Measurements from ENCODE around the gene FRAS1.
"Not testable (repeated sequence)": the region's sequence is repeated elsewhere in the genome, so short reads cannot be mapped to it uniquely, and the experiment has no call there.

FRAS1 gene, protein sequence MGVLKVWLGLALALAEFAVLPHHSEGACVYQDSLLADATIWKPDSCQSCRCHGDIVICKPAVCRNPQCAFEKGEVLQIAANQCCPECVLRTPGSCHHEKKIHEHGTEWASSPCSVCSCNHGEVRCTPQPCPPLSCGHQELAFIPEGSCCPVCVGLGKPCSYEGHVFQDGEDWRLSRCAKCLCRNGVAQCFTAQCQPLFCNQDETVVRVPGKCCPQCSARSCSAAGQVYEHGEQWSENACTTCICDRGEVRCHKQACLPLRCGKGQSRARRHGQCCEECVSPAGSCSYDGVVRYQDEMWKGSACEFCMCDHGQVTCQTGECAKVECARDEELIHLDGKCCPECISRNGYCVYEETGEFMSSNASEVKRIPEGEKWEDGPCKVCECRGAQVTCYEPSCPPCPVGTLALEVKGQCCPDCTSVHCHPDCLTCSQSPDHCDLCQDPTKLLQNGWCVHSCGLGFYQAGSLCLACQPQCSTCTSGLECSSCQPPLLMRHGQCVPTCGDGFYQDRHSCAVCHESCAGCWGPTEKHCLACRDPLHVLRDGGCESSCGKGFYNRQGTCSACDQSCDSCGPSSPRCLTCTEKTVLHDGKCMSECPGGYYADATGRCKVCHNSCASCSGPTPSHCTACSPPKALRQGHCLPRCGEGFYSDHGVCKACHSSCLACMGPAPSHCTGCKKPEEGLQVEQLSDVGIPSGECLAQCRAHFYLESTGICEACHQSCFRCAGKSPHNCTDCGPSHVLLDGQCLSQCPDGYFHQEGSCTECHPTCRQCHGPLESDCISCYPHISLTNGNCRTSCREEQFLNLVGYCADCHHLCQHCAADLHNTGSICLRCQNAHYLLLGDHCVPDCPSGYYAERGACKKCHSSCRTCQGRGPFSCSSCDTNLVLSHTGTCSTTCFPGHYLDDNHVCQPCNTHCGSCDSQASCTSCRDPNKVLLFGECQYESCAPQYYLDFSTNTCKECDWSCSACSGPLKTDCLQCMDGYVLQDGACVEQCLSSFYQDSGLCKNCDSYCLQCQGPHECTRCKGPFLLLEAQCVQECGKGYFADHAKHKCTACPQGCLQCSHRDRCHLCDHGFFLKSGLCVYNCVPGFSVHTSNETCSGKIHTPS (N-terminal part only)

DNA sequence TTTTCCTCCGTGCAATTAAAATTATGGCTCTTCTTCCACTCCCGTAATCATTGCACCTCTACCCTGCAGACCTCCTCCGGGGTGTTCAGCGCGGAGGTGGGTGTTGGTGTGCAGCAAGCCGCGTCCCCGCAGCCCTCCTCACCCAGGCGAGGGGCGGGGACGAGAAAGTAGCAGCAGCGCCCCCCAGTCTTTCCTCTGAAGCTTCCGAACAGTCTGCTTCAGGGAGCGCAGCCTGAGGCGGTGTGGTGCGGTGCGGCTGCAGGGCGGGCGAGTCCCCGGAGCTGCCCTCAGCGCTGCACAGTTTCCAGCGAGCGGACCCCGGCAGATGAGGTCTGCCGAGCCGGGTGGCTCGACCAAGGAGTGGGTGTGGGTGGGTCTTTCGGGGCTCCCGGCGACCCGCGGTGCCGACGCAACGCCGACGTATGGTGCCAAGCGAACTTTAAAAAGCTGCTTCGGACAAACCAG, at the start of gene FRAS1:
Gene FRAS1 (plus strand): TSS at position 189 of the 465 bp plus-strand sequence. CDS start 687 bp downstream, outside the sequence.
- no peak for DNase-seq (ENCODE audit: low read depth)

DNA sequence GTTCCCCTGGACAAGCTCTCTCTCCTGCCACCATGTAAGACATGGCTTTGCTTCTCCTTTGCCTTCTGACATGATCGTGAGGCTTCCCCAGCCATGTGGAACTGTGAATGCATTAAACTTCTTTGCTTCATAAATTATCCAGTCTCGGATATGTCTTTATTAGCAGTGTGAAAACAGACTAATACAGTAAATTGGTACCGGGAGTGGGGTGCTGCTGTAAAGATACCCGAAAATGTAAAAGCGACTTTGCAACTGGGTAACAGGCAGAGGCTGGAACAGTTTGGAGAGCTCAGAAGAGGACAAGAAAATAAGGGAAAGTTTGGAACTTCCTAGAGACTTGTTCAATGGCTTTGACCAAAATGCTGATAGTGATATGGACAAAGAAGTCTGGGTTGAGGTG, 46.1 kb upstream of the FRAS1 start:
- not testable (repeated sequence) for DNase-seq (ENCODE audit: low read depth)

- DNase-seq (ENCODE audit: low read depth): no peak
Observed at GRCh38 chr4:78014889-78015886, 41.9 kb upstream of the FRAS1 start.

DNA sequence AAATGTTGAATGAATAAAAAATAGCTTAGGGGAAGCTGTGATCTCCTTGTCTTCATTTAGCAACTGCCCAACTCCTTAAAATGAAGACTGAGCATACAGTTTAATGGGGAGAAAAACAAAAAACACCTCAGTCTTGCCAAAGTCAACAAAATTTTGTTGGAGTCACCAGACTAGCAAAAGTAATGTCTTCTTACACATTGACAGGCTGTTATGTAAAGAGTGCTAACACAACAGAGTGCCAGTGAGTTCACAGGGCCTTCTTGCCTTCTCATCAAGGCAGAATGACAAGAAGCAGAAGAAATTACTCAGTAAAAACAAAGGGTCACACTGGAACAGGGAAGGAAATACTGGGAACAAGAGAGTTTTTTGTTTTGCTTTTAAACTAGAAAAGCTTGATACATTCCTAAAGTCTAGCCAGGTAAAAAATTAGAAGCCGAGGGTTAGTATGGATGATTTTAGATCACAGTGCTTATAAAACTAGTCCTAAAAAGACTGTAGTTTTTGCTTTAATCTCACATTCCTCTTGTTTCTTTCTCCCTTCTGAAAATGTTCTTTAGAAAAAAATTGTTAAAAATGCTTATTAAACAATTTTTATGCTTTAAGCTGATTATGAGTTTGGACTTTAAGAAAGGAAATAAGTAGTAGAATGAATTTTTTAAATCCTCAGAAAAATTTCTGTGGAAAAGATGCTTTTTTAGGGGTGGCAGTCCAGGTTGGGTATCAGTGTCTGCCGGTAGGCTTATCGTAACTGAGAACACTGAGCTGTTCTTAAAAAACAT, 38.7 kb upstream of the FRAS1 start:
- no peak for DNase-seq (ENCODE audit: low read depth)

DNA sequence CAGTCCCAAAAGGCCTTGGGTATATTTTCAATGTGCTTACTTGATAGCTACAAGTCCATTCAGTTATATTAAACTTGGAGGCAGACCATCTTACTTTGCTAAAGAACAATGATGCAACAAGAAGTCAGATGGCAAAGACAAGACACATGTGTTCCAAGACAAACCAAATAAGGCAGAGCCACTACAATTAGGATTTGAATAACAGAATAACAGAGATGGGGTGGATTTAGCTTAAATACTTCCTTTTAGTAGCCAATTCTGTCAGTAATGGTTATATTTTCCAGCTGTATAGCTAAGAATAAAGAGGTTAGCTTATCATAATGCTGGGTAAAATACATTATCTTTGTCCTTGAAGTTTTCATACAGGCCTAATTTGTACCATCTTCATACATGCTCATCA, 37.7 kb upstream of the FRAS1 start:
- DNase-seq (ENCODE audit: low read depth): no peak

DNA sequence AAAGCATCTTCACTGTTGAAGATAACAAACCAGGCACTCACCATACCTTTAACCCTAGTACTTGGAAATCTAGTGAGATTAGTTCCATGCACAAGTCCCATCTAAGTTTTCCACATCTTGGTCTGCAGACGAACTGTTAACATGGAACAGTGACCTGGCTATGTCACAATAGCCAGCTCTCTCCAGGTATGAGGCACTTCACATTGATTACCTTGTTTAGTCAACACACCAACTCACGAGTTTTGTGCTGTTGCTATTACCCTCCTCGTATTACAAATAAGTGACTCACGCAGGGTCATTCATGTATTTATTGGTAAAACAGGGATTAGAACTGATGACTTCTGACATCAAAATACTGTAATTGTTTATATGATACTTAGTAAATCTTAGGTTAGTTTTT, 36.4 kb upstream of the FRAS1 start:
- no peak for DNase-seq (ENCODE audit: low read depth)

DNA sequence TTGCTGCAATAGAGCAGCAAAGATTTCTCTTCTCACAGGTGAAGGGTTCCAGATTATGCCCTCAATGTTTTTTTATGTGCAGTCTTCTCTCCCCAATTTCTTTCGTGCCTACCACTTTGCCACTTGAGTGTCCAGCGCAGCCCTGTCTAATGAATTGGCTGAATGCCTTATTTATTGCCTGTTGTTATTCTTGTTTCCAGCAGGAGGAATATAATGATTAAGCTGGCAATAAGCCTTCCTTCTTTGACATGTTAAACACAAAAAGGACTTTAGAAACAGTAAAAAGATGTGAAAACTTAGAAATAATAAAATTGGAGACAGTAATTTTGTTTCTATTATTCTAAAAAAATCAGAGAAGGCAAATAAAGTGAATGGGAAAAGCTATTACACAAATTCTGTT, 34.6 kb upstream of the FRAS1 start:
- no peak for DNase-seq (ENCODE audit: low read depth)

DNA sequence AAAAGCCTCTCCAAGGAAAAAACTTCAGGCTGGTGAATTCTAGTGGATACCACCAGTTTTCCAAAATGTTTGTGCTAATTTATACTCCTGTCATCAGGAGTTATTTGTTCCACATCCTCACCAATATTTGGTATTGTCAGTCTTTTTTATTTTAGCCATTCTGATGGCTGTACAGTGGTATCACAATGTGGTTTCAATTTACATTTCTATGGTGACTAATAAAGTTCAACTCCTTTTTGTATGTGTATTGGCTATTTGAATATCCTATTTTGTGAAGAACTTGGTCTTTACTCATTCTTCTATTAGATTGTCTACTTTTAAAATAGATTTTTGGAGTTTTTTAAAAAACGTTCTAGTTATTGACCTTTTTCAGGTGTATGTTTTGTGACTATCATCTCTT, 33.0 kb upstream of the FRAS1 start:
- no peak for DNase-seq (ENCODE audit: low read depth)

DNA sequence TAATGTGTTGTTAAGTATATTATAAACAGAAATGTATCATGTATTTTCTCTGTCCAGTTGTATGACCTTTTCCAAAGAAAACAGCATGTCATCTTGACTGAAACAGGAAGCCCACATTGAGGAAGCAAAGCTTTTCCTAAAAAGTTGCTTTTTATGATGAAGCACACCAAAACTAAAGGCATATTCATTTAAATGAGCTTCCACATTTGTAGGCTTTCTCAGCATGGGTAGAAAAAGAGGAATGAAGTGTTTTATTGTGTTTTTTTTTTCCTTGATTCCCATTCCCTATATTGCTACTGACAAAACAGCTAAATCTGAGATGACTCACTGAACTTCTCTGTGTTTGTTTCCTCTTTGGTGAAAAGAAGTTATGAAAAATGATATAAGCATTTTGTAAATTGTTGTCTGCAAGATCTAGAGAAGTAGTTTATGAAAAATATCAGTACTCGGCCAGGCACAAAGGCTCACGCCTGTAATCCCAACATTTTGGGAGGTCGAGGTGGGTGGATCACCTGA, 32.5 kb upstream of the FRAS1 start:
- no peak for DNase-seq (ENCODE audit: low read depth)

GRCh38 chr4:78031417-78031950, 25.6 kb upstream of the FRAS1 start:
- DNase-seq (ENCODE audit: low read depth): no peak

DNA sequence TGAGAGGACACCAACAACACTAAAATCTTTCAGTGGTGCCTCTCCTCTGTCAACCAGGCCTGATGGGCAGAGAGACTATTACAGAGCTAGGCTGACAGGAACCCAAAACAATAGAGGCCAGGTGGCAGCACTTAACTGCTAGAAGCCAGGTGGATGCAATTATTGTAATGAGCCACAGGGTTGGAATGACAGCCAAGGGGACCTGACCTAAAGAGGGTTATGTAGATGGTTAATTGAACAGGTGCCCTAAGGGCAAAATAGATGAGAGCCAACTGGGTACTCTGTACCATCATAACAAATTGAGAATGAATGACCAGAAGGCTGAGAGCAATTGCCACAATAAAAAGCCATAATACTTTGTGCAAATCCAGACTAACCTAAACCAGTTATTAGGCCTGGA, 24.7 kb upstream of the FRAS1 start:
- DNase-seq (ENCODE audit: low read depth): no peak

- DNase-seq (ENCODE audit: low read depth): no peak
Observed at GRCh38 chr4:78032929-78033328, 24.2 kb upstream of the FRAS1 start.

DNA sequence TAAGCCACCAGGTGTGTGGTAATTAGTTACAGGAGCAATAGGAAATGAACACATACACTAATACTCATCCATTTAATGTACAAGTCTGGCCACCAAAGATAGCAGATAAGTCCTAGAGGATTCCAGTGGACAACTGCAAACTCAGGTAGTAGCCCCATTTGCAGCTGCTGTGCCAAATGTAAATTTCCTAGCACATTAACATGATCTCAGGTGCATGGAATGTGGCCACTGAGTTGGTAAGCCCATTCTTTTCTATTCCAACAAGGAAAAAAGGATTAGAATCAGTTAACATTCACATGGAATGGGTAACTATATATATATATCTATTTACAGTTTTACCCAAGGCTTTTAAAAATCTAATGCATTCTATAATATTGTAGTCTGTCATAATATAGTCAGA, 23.3 kb upstream of the FRAS1 start:
- no peak for DNase-seq (ENCODE audit: low read depth)

DNA sequence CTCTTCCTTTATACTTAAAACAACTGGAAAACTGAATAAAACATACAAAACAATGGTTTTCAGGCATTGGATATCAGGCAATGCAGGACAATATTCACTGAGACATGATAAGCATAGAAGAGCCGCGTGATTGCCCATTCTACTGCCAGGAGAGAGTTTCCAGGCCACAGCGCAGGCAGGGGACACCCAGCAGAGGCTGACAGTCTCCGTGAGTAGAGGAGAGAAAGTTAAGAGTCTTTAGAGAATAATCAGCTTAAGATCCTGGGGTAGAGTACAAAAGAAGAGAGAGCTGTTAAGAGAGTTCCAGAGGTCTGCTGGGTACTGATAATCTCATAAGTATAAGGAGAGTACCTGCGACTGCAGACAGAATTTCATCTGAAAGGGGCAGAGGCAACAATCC, 18.4 kb upstream of the FRAS1 start:
- no peak for DNase-seq (ENCODE audit: low read depth)

DNA sequence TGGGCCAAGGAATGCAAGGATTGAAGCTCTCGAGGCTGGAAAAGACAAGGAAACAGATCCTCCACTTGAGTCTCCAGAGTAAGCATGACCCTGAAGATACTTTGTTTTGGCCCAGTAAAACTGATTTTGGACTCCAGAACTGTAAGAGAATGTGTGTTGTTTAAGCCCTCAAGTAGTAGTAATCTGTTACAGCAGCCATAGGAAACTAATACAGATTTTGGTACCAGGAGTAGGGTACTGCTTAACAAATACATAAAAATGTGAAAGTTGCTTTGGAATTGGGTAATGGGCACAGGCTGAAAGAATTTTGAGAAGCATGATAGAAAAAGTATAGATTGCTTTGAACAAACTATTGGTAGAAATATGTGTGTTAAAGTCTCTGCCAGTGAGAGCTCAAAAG, 17.4 kb upstream of the FRAS1 start:
- DNase-seq (ENCODE audit: low read depth): no peak

GRCh38 chr4:78040431-78040830, 16.7 kb upstream of the FRAS1 start:
- DNase-seq (ENCODE audit: low read depth): no peak

DNA sequence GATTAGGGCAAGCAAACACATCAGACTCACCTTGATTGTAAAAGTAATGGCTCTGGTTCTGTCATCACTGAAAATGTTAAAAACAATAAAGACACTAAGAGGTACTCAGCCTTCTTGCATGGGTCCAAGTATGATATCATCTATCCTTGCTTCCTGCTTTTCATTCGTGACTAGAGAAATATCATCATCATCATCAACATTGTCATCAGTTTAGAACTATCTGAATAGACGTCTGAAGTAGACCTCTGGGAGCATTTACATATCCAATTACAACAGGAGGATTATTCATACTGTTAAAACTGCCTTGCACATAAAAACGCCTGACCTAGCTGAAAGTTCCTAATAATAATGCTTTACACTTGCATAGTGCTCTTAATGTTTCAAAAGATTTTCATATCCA, 9.8 kb upstream of the FRAS1 start:
- DNase-seq (ENCODE audit: low read depth): no peak

- peak; percentile 46 for DNase-seq (ENCODE audit: low read depth)
Observed at GRCh38 chr4:78056265-78057129, 626 bp upstream of the FRAS1 start.

Data from HS-5 (cell line).